K562 (cell line): ENCODE data around the gene TMEM229B. TPM values are rescaled to one million over a fixed set of nuclear protein-coding genes. Genes with fewer than 3 reads are reported as not detected.

Source experiments
- ATAC-seq: fragments of 200-7000 bp; cut with Tn5 transposase; 3 replicates; pipeline ENCODE4 v1.9.1; 2020; ENCODE audit warnings: moderate library complexity
- BruUV-seq: library from RNA; stranded (reverse); fragments of 400-500 nt; replicated peaks from 2 replicates; lab custom pipeline; 2021; lab: Mats Ljungman, UMichigan
- CTCF ChIA-PET: fragments of 300-600 bp; formaldehyde crosslinking; extraction: SDS; loops from one replicate; lab custom pipeline; 2021; ENCODE audit warnings: low intra/inter-chr PET ratio; lab: Yijun Ruan, JAX
- POLR2A ChIA-PET: fragments of 300-600, 350-650 bp; sonication (Branson Sonifier 250); formaldehyde crosslinking; extraction: SDS; loops from one replicate; lab custom pipeline; 2021; ENCODE audit warnings: antibody characterized with exemption, inconsistent platforms; lab: Yijun Ruan, JAX
- DNase-seq, 4 experiments: peaks; one replicate each; pipeline versions ENCODE4 v3.0.0 to v3.0.0-alpha.2; 2011 to 2018; ENCODE audit warnings: low spot score in 3 of 4, mixed read lengths in 3 of 4; ENCODE audit errors: extremely low read depth in 1 of 4
- FAIRE-seq: peaks from 2 replicates; lab custom pipeline; 2011; peaks lifted over from hg19 to GRCh38; lab: Jason Lieb, UNC
- H2AFZ ChIP-seq: 2 replicates; pipeline ENCODE4 v1.6.0; 2011; ENCODE audit warnings: low read depth, low read length, control low read depth, inconsistent platforms
- H3K27ac ChIP-seq: fragments of 200-600 bp; 3 replicates; pipeline ENCODE4 v1.8.0; 2011; ENCODE audit warnings: low read depth, mild to moderate bottlenecking, control low read depth, inconsistent platforms, low read length, moderate library complexity, mixed read lengths; ENCODE audit errors: extremely low read depth
- H3K27me3 ChIP-seq, 2 experiments: fragments of 300-600 bp in 1 of 2; 2 replicates in 1 of 2; 3 replicates in 1 of 2; pipeline versions ENCODE4 v1.6.0 to v1.8.0; 2011; ENCODE audit warnings: inconsistent platforms in 2 of 2, low read length in 2 of 2, mild to moderate bottlenecking in 1 of 2, mixed read lengths in 1 of 2, moderate library complexity in 1 of 2; ENCODE audit not compliant: control insufficient read depth in 2 of 2, insufficient read depth in 2 of 2
- H3K36me3 ChIP-seq: fragments of 300-600 bp; 3 replicates; pipeline ENCODE4 v1.8.0; 2011; ENCODE audit warnings: mild to moderate bottlenecking, low read length, inconsistent platforms; ENCODE audit not compliant: control insufficient read depth, insufficient read depth
- H3K4me1 ChIP-seq, 2 experiments: fragments of 200-600 bp in 1 of 2; replicated peaks in 1 of 2; 2 replicates in 1 of 2; 3 replicates in 1 of 2; pipeline versions ENCODE4 v1.5.1 to v1.8.0; 2011; ENCODE audit warnings: inconsistent platforms in 2 of 2, low read length in 2 of 2, mild to moderate bottlenecking in 1 of 2, mixed read lengths in 1 of 2, moderate library complexity in 1 of 2; ENCODE audit not compliant: control insufficient read depth in 2 of 2, insufficient read depth in 2 of 2
- H3K4me2 ChIP-seq: 2 replicates; pipeline ENCODE4 v1.6.1; 2011; ENCODE audit warnings: low read length, control low read depth, inconsistent platforms, mixed read lengths; ENCODE audit not compliant: insufficient read depth
- H3K4me3 ChIP-seq: fragments of 200-600 bp; sonication (generic), shearing (Covaris generic); 2 replicates; pipeline ENCODE4 v1.5.1; 2016; ENCODE audit warnings: control low read depth, inconsistent platforms
- H3K79me2 ChIP-seq: fragments of 200-600 bp; 3 replicates; pipeline ENCODE4 v1.8.0; 2011; ENCODE audit warnings: low read length, inconsistent platforms; ENCODE audit not compliant: control insufficient read depth, insufficient read depth
- H3K9ac ChIP-seq, 2 experiments: 2 replicates each; pipeline versions ENCODE4 v1.6.0 to v1.6.1; 2011; ENCODE audit warnings: low read depth in 2 of 2, low read length in 2 of 2, control low read depth in 1 of 2, inconsistent platforms in 1 of 2, mild to moderate bottlenecking in 1 of 2, mixed read lengths in 1 of 2; ENCODE audit not compliant: insufficient read depth in 1 of 2
- H3K9me1 ChIP-seq: one replicate; pipeline ENCODE4 v1.6.0; 2011; ENCODE audit warnings: inconsistent platforms, mild to moderate bottlenecking, low read length, moderate library complexity; ENCODE audit not compliant: control insufficient read depth, insufficient read depth
- H3K9me3 ChIP-seq: replicated peaks from 2 replicates; pipeline ENCODE4 v1.5.1; 2011; ENCODE audit warnings: low read depth, low read length, inconsistent platforms; ENCODE audit not compliant: control insufficient read depth, insufficient read depth
- H4K20me1 ChIP-seq: replicated peaks from 2 replicates; pipeline ENCODE4 v1.6.1; 2011; ENCODE audit warnings: low read length, inconsistent platforms, mixed read lengths; ENCODE audit not compliant: control insufficient read depth, insufficient read depth
- ELF2 ChIP-seq: fragments of 250-450 bp; sonication (Bioruptor Pico); IDR thresholded peaks from 2 replicates; pipeline ENCODE4 v1.5.0; 2021; ENCODE audit warnings: mild to moderate bottlenecking
- MYBL2 ChIP-seq, 2 experiments: fragments of 450-650 bp in 1 of 2; sonication (generic) in 1 of 2; formaldehyde crosslinking in 1 of 2; IDR thresholded peaks; 2 replicates each; pipeline versions ENCODE4 v1.6.1 to v1.8.1; 2017 to 2022; ENCODE audit warnings: borderline replicate concordance in 1 of 2, inconsistent platforms in 1 of 2, low read depth in 1 of 2, mild to moderate bottlenecking in 1 of 2, missing genetic modification reagents in 1 of 2, moderate library complexity in 1 of 2
- PHF8 ChIP-seq: fragments of 200-600 bp; sonication (generic); IDR thresholded peaks from 2 replicates; pipeline ENCODE4 v1.6.1; 2012; ENCODE audit warnings: mixed run types, mild to moderate bottlenecking, inconsistent platforms, low read length, moderate library complexity, borderline replicate concordance
- SMAD4 ChIP-seq: fragments of 250-450 bp; sonication (Bioruptor Pico); conservative IDR thresholded peaks from 2 replicates; pipeline ENCODE4 v1.8.0; 2021; ENCODE audit warnings: inconsistent platforms, mild to moderate bottlenecking, moderate library complexity
- ZNF589 ChIP-seq: fragments of 200-800 bp; sonication (Bioruptor generic); IDR thresholded peaks from 2 replicates; pipeline ENCODE4 v1.6.1; 2016; ENCODE audit warnings: low read depth, missing genetic modification characterization, missing compliant biosample characterization
- ZNF780A ChIP-seq: fragments of 250-450 bp; sonication (Bioruptor Pico); IDR thresholded peaks from 2 replicates; pipeline ENCODE4 v1.5.0; 2021; ENCODE audit warnings: mild to moderate bottlenecking
- WGBS: fragments of 100-300 bp; shearing (Covaris generic); methylation state at CpG from one replicate; pipeline ENCODE4 v1.1.6; 2016; ENCODE audit warnings: low coverage, mixed read lengths; ENCODE audit not compliant: insufficient coverage; ENCODE audit errors: missing lambda C conversion rate; 5-methylcytosine and 5-hydroxymethylcytosine counted together
- in situ Hi-C: fragments of 300-500 bp; cut with MboI; formaldehyde crosslinking; loops from 4 replicates; pipeline ENCODE4 v1.15.0; 2018; ENCODE audit warnings: inconsistent platforms, mixed read lengths
- intact Hi-C: fragments of 100-400 bp; cut with micrococcal nuclease; formaldehyde crosslinking; loops from 2 replicates; pipeline ENCODE4 v1.14.2; 2022
- polyA plus RNA-seq, 8 experiments: library from polyadenylated mRNA; depleted of rRNA in 4 of 8; stranded (reverse) in 5 of 8; unstranded in 3 of 8; fragments of >200 nt; fragmentation: Nextera tagmentation in 2 of 8; fragmentation: Illumina TruSeq in 1 of 8; extraction: Ambion mirVana in 2 of 8; extraction: Trizol in 1 of 8; gene quantifications; 2 replicates each; pipeline versions ENCODE4 v1.2.1 to v1.2.3, GENCODE V29; 2011 to 2014; ENCODE audit warnings: inconsistent platforms in 1 of 8, missing spikeins in 1 of 8
- total RNA-seq, 7 experiments: library from RNA; depleted of rRNA in 6 of 7; stranded (reverse); fragments of >200 nt in 6 of 7; fragmentation: Illumina TruSeq in 2 of 7; extraction: Trizol in 2 of 7; gene quantifications; 2 replicates each; pipeline versions ENCODE4 v1.2.1 to v1.2.3, GENCODE V29; 2011 to 2021; ENCODE audit warnings: low replicate concordance in 1 of 7
- TF ChIP-seq, protein P1 (sequence below): sonication (generic); formaldehyde crosslinking; IDR thresholded peaks from 2 replicates; pipeline ENCODE4 v1.8.0; 2022; ENCODE audit warnings: missing genetic modification reagents, mild to moderate bottlenecking, borderline replicate concordance
- TF ChIP-seq, protein P2 (sequence below): sonication (generic); formaldehyde crosslinking; IDR thresholded peaks from 2 replicates; pipeline ENCODE4 v1.8.1; 2022; ENCODE audit warnings: missing genetic modification reagents
- TF ChIP-seq, protein P3 (sequence below): fragments of 250-450 bp; sonication (Bioruptor Pico); IDR thresholded peaks from 2 replicates; pipeline ENCODE4 v1.8.0; 2022; ENCODE audit warnings: inconsistent platforms
- TF ChIP-seq, protein P4 (sequence below): sonication (generic); formaldehyde crosslinking; IDR thresholded peaks from 2 replicates; pipeline ENCODE4 v1.8.0; 2022; ENCODE audit warnings: mild to moderate bottlenecking, missing genetic modification reagents, borderline replicate concordance
- TF ChIP-seq, protein P5 (sequence below): fragments of 250-450 bp; sonication (Bioruptor Pico); IDR thresholded peaks from 2 replicates; pipeline ENCODE4 v1.4.0; 2020; ENCODE audit warnings: mild to moderate bottlenecking, moderate library complexity, borderline replicate concordance

Gene TMEM229B
- total and polyA plus RNA-seq, 9 of the 15 experiments (the other 6 are each of a cell fraction or from before 2014, with no cell fraction given), result not detected

DNA sequence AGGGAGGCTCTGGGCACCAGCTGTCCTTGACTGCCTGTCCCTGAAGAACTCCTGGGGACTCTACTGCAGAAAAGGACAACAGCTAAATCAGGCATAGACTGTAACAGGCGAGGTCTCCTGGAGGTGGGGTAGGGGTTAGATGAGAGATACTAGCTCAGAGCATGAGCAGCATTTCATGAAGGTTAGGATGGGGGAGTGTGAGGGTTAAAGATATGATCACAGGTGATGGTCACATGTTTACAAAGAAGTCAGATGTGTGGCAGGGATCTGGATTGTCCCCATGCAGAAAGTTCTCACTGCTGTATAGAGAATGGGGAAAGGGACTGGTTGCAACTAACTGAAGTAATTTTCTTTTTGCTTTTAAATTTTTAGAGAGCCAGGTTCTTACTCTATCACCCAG, 26.5 kb downstream of the TMEM229B start:
- H3K4me3 ChIP-seq, result no peak overlapping the region
- H3K27ac ChIP-seq, result no peak overlapping the region
- in situ Hi-C loops, result no loop called here
- no peaks in the 10 kb centered on the region; a peak in 1 of 5 replicates for H3K4me1 ChIP-seq
- no peak overlapping the region for H3K9ac ChIP-seq
- 0% methylated on average over 1 of the region's 1 CpG for WGBS
- BruUV-seq, result no TSS peak
- peaks cover 4 to 35% of the 10 kb centered on the region in 2 experiments; a peak in 4 of 5 replicates for H3K27me3 ChIP-seq
- H3K4me2 ChIP-seq, result no peak overlapping the region
- FAIRE-seq, result no peak
- H3K9me3 ChIP-seq, result no peaks in the 10 kb centered on the region
- no peaks in the 10 kb centered on the region; the same call in 1 of the 2 replicates for H4K20me1 ChIP-seq
- ChIA-PET POLR2A (no interaction called here), CTCF (no interaction called here)
- no peaks in the 10 kb centered on the region for H3K36me3 ChIP-seq
- no peak for ATAC-seq
- no peak overlapping the region for H2AFZ ChIP-seq
- H3K79me2 ChIP-seq, result no peaks in the 10 kb centered on the region
- intact Hi-C loops, result no loop called here
- no peaks in the 10 kb centered on the region for H3K9me1 ChIP-seq
- DNase-seq, result no peak
- TF ChIP-seq ELF2 (CRISPR knock-in tag) (no peak), SMAD4 (CRISPR knock-in tag) (no peak), MYBL2 (IDR thresholded peaks at IDR 0.05; ENCODE audit: low read depth) (no peak), MYBL2 (CRISPR knock-in tag; IDR thresholded peaks at IDR 0.05; ENCODE audit: borderline replicate concordance) (no peak), ZNF589 (CRISPR knock-in tag) (no peak), ZNF780A (no peak), PHF8 (no peak)
- TF ChIP-seq, protein P1, sequence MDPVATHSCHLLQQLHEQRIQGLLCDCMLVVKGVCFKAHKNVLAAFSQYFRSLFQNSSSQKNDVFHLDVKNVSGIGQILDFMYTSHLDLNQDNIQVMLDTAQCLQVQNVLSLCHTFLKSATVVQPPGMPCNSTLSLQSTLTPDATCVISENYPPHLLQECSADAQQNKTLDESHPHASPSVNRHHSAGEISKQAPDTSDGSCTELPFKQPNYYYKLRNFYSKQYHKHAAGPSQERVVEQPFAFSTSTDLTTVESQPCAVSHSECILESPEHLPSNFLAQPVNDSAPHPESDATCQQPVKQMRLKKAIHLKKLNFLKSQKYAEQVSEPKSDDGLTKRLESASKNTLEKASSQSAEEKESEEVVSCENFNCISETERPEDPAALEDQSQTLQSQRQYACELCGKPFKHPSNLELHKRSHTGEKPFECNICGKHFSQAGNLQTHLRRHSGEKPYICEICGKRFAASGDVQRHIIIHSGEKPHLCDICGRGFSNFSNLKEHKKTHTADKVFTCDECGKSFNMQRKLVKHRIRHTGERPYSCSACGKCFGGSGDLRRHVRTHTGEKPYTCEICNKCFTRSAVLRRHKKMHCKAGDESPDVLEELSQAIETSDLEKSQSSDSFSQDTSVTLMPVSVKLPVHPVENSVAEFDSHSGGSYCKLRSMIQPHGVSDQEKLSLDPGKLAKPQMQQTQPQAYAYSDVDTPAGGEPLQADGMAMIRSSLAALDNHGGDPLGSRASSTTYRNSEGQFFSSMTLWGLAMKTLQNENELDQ, result no peak
- TF ChIP-seq, protein P2, sequence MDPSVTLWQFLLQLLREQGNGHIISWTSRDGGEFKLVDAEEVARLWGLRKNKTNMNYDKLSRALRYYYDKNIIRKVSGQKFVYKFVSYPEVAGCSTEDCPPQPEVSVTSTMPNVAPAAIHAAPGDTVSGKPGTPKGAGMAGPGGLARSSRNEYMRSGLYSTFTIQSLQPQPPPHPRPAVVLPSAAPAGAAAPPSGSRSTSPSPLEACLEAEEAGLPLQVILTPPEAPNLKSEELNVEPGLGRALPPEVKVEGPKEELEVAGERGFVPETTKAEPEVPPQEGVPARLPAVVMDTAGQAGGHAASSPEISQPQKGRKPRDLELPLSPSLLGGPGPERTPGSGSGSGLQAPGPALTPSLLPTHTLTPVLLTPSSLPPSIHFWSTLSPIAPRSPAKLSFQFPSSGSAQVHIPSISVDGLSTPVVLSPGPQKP (CRISPR knock-in tag), result no peak
- TF ChIP-seq, protein P3, sequence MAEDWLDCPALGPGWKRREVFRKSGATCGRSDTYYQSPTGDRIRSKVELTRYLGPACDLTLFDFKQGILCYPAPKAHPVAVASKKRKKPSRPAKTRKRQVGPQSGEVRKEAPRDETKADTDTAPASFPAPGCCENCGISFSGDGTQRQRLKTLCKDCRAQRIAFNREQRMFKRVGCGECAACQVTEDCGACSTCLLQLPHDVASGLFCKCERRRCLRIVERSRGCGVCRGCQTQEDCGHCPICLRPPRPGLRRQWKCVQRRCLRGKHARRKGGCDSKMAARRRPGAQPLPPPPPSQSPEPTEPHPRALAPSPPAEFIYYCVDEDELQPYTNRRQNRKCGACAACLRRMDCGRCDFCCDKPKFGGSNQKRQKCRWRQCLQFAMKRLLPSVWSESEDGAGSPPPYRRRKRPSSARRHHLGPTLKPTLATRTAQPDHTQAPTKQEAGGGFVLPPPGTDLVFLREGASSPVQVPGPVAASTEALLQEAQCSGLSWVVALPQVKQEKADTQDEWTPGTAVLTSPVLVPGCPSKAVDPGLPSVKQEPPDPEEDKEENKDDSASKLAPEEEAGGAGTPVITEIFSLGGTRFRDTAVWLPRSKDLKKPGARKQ (CRISPR knock-in tag), result no peak
- TF ChIP-seq, protein P4, sequence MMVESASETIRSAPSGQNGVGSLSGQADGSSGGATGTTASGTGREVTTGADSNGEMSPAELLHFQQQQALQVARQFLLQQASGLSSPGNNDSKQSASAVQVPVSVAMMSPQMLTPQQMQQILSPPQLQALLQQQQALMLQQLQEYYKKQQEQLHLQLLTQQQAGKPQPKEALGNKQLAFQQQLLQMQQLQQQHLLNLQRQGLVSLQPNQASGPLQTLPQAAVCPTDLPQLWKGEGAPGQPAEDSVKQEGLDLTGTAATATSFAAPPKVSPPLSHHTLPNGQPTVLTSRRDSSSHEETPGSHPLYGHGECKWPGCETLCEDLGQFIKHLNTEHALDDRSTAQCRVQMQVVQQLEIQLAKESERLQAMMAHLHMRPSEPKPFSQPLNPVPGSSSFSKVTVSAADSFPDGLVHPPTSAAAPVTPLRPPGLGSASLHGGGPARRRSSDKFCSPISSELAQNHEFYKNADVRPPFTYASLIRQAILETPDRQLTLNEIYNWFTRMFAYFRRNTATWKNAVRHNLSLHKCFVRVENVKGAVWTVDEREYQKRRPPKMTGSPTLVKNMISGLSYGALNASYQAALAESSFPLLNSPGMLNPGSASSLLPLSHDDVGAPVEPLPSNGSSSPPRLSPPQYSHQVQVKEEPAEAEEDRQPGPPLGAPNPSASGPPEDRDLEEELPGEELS, result no peak
- TF ChIP-seq, protein P5, sequence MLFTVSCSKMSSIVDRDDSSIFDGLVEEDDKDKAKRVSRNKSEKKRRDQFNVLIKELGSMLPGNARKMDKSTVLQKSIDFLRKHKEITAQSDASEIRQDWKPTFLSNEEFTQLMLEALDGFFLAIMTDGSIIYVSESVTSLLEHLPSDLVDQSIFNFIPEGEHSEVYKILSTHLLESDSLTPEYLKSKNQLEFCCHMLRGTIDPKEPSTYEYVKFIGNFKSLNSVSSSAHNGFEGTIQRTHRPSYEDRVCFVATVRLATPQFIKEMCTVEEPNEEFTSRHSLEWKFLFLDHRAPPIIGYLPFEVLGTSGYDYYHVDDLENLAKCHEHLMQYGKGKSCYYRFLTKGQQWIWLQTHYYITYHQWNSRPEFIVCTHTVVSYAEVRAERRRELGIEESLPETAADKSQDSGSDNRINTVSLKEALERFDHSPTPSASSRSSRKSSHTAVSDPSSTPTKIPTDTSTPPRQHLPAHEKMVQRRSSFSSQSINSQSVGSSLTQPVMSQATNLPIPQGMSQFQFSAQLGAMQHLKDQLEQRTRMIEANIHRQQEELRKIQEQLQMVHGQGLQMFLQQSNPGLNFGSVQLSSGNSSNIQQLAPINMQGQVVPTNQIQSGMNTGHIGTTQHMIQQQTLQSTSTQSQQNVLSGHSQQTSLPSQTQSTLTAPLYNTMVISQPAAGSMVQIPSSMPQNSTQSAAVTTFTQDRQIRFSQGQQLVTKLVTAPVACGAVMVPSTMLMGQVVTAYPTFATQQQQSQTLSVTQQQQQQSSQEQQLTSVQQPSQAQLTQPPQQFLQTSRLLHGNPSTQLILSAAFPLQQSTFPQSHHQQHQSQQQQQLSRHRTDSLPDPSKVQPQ, result no peak
